HG02763 (cell line): Measurements from ENCODE around the gene RNF144B.

Source experiments
- ATAC-seq: cut with Tn5 transposase; IDR thresholded peaks from one replicate; pipeline ENCODE4 v1.9.1; 2021; ENCODE audit warnings: mild to moderate bottlenecking, moderate library complexity; ENCODE audit not compliant: unreplicated experiment

RNF144B gene

DNA sequence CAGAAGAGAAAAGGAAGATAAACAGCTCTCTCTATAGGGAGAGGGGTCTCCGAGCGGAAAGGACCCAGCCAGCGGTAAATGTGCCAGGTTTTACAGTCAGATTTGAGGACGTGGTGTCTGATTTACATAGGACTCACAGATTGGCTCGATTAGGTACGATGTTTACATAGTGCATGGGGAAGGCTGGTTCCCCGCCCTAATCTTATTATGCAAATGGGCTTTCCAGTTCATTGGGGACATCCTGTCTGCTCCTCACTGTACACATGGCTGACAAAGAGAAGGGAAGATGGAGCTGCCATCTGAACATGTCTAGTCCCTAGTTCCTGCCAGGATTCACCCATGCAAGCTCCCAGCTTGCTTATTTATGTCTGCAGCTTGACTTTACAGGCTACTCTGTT lies 119.9 kb downstream of the RNF144B start:
- no peak for ATAC-seq

DNA sequence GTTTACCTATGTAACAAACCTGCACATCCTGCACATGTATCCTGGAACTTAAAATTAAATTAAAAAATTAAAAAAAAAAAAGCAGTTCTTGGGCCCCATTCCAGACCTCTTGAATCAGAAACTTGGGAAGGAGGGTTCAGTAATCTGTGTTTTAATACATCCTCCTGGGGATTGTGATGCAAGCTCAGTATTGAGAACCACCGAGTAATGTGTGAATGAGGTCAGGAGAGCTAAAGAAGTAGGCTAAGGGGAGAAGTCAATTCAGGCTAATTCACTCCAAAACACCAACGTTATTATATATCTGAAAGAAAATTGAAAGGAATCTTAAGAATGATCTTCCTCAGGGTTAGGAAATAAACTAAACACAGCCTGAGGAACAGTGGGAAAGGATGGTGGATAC lies 120.4 kb downstream of the RNF144B start:
- no peak for ATAC-seq

DNA sequence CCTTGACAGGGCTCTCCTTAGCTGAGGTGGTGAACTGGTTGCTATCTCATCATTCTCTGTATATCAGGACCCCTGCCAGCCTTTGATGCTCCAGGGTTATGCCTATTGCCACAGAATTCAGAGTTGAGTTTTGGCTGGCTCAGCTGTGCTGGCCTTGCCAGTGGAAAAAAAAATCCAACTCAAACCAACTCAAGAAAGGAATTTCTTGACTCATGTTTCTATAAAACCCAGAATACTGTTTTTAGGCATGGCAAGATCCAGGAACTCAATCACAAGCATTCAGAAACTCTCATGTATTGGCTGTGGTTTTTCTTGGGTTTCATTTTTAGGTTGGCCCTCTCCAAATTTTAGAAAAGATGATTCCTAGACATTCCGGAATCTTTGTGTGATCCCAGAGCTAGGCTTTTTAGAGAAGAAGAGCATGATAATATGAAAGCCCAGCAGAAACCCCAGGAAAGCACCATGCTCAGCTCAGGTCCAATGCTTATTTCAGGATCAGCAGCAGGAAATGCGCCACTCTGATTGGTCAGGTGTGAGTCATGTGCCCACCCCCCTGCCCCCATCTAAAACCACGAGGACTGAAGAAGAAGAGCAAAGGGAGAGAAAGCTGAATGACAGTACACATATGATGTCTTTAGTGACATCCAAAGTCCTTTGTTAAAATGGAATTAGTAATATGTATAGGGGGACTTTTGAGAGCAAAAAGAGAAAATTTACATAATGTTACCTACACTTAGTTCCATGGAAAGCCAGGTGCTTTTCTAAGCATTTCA lies 122.9 kb downstream of the RNF144B start:
- no peak for ATAC-seq

DNA sequence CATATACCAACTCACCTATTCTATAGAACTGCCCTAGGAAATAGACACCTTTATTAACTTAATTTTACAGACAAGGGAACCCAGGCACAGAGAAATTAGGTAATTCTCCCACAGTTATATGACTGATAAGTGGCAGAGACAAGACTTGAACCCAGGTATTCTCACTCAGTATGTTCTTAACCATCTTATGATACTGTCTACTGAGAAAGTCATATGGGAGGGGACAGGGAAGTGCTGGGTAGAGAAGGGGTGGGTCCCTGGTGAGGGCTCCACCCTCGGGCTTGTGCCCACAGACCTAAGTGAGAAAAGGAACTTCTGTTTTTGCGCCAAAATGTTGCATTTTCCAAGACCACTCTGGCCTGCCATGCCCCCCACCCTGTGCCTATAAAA lies 123.5 kb downstream of the RNF144B start:
- no peak for ATAC-seq

DNA sequence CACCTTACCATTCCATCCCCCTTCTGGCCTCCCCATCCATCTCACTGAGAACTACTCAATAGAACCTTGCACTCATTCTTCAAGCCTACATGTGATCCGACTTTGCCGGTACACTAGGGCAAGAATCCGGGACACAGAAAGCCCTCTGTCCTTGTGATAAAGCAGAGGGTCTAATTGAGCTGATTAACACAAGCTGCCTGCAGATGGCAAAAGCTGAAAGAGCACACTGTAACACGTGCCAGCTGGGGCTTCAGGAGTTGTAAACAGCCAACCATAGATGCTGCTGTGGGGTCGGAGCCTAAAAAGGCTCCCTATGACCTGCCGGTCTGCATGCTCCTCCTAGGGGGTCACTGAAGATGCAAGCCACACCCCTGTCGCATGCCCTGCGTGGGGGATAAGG lies 124.1 kb downstream of the RNF144B start:
- ATAC-seq: no peak

DNA sequence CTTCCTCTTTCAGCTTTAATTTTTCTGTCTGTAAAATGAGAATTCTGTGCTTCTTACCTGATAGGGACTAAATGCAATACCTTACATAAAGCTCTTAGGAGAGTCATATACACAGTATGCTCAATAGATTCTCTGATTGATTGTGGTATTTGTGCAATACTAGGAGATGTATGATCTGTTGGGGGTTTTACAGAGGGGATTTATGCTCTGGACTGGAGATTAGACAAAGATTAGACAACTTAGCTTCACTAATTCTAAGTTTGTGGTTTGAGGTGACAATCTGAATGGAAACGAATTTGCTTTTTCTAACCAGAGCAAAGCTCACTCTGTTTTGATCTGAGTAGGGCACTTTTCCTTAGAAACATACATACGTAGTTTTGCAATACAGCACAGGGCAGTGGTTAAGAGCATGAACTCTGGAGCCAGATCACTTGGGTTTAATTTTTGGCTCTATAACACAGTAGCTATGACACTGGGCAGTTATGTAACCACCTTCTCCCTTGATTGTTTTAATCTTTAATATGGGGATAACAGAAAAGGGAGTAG lies 126.2 kb downstream of the RNF144B start:
- no peak for ATAC-seq

DNA sequence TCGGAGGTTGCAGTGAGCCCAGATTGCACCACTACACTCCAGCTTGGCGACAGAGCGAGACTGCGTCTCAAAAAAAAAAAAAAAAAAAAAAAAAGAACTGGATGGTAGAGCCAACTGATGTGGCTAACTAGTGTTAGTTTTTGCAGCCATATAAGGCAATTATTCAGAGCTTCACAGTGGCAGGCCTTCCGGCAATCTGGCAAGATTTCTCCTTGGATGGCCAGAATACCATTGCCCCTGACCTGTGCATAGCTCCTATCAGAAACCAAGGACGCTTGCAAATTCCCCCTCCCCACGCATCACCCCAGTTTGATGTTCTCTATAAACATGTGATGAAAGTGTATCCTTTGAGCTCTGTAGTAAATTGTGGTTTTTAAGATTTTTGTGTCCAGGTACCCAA lies 127.0 kb downstream of the RNF144B start:
- no peak for ATAC-seq

DNA sequence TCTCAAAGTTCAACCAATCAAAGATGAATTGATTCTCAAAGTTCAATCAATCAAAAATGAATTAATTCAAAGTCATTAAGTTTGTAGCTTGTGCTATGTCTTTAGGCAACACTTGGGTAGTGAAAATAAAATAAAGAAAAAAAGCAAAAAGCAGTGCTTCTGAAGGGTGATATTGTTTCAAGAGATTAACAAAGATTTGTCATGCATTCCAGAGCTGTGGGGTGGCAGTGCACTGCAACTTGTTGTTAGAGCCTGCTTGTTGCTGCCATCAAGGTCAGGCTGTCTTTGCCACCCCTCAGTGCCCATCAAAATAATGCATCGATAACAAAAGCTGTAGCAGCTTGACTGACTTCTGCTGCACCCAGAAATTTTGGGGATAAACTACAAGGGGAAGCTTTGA lies 128.6 kb downstream of the RNF144B start:
- no peak for ATAC-seq
